ENCODE results near the gene GPATCH1.
"Not testable (repeated sequence)": the region's sequence is repeated elsewhere in the genome, so short reads cannot be mapped to it uniquely, and the experiment has no call there.

Gene GPATCH1

DNA sequence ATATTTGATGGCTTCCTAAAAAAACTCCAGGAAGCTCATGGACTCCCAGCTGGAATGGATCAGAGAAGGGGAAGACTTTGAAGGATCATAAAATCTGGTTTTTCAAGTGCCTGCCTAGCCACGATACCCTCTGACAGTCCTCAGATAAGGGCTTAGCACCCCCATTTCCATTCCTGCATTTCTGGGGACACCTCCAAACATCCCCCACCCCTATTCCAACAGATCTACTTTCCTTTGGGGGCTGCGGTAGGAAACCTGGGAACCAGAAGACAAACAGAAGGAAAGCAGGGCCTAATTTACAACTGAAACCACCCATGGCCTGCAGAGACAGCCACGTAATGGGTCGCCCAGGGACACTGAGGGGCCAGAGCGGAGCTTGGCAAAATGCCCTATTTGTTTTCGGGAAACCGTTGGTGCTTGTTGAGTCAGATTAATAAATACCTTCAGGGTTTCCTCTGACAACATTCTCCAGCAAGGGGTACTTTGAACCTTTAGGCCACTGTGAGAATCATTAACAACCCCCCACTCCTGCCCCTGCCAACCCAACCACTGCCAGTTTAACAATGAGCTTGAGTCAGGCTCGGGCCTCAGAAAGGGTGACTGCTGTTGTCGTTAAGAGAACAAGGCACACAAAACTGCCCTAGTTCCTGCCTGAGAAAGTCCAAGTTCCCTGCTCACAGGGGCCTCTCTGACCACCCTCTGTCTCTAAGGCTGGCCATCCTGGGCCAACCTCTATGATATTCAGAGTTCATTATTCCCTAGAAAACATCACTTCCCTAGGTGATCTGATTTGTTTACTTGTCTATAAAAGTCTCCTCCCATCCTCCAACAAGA, 39.8 kb upstream of the GPATCH1 start:
- Histone ChIP-seq H3K9me3 (ENCODE audit: control insufficient read depth, low read length) (no peaks in the 10 kb centered on the region), H3K36me3 (ENCODE audit: control insufficient read depth, insufficient read depth, low read length) (no peaks in the 10 kb centered on the region), H3K27me3 (replicated peaks; ENCODE audit: control insufficient read depth, insufficient read depth, low read length, poor library complexity, severe bottlenecking) (no peaks in the 10 kb centered on the region), H3K27ac (ENCODE audit: insufficient read depth, low read length, poor library complexity, severe bottlenecking) (no peak overlapping the region), H3K4me1 (ENCODE audit: control insufficient read depth, insufficient read depth, low read length, poor library complexity, severe bottlenecking) (no peaks in the 10 kb centered on the region), H3K4me3 (ENCODE audit: insufficient read depth, low read depth, low read length, poor library complexity, severe bottlenecking) (no peak overlapping the region)
- no peak for DNase-seq

GRCh38 chr19:33041828-33042160, 39.2 kb upstream of the GPATCH1 start:
- not testable (repeated sequence) for H3K4me1 ChIP-seq (ENCODE audit: control insufficient read depth, insufficient read depth, low read length, poor library complexity, severe bottlenecking); H3K27ac ChIP-seq (ENCODE audit: insufficient read depth, low read length, poor library complexity, severe bottlenecking); H3K4me3 ChIP-seq (ENCODE audit: insufficient read depth, low read depth, low read length, poor library complexity, severe bottlenecking); DNase-seq; H3K9me3 ChIP-seq (ENCODE audit: control insufficient read depth, low read length); H3K36me3 ChIP-seq (ENCODE audit: control insufficient read depth, insufficient read depth, low read length); H3K27me3 ChIP-seq (replicated peaks; ENCODE audit: control insufficient read depth, insufficient read depth, low read length, poor library complexity, severe bottlenecking)

DNA sequence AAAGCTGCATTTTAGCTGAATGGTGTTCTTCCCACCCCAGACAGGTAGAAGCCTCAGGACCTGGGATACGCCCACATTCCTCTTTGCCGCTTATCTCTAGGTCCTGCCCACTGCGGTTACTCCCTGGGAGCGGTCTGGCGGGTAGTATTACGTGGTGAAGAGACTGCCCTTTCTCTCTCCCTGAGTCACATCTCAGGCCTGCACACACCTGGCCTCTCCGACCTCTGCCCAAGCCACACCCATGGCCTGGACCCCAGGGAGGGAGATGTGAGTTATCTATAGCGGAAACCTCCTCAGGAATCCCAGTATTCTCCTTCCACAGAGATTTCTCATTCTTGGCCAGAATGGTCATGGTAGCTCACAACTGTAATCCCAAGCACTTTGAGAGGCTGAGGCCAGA, 33.6 kb upstream of the GPATCH1 start:
- no peaks in the 10 kb centered on the region for H3K4me1 ChIP-seq (ENCODE audit: control insufficient read depth, insufficient read depth, low read length, poor library complexity, severe bottlenecking)
- H3K4me3 ChIP-seq (ENCODE audit: insufficient read depth, low read depth, low read length, poor library complexity, severe bottlenecking) = no peak overlapping the region
- no peak overlapping the region for H3K27ac ChIP-seq (ENCODE audit: insufficient read depth, low read length, poor library complexity, severe bottlenecking)
- no peaks in the 10 kb centered on the region for H3K27me3 ChIP-seq (replicated peaks; ENCODE audit: control insufficient read depth, insufficient read depth, low read length, poor library complexity, severe bottlenecking)
- no peak for DNase-seq
- H3K36me3 ChIP-seq (ENCODE audit: control insufficient read depth, insufficient read depth, low read length) = no peaks in the 10 kb centered on the region
- H3K9me3 ChIP-seq (ENCODE audit: control insufficient read depth, low read length) = no peaks in the 10 kb centered on the region

DNA sequence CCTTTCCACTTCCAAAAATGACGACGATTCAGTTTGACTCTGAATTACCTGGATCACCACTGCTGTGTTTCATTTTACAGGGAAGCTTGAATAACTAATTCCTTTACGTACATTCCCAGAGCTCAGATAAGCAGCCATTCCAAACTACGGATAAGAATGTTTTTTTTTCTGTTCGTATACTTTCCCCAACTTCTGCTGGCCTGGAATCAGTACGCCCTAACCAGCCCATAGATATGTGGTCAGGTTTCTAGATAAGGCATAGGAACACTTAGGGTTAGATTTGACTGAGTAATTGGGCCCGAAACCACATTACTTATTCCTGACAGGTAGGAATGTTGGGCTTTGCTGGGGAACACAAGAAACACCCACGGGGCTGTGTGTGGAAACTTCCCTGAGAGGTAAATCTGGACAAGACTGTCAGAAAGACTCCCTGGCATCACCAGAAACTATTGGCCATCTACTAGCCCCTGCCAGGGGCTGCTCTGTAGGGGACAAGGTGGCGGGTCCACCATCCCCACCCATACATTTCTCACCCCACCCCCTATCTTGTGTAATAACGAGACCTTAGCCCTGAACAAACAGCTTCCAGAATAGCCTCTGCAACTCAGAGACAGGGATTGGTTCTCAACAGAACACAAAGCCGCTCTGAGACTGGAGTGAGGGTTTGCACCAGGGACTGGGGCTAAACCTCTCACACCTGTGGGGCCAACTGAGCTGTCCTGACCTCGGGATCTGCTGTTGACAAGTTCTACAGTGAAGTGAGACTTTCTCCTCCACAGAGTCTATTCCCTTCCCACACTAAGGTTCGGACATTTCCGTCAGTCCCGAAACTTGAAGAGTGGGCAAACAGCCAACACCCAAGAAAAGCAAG, 31.9 kb upstream of the GPATCH1 start:
- no peaks in the 10 kb centered on the region for H3K36me3 ChIP-seq (ENCODE audit: control insufficient read depth, insufficient read depth, low read length)
- H3K4me1 ChIP-seq (ENCODE audit: control insufficient read depth, insufficient read depth, low read length, poor library complexity, severe bottlenecking) = no peaks in the 10 kb centered on the region
- no peaks in the 10 kb centered on the region for H3K9me3 ChIP-seq (ENCODE audit: control insufficient read depth, low read length)
- H3K27me3 ChIP-seq (replicated peaks; ENCODE audit: control insufficient read depth, insufficient read depth, low read length, poor library complexity, severe bottlenecking) = no peaks in the 10 kb centered on the region
- no peak for DNase-seq
- H3K4me3 ChIP-seq (ENCODE audit: insufficient read depth, low read depth, low read length, poor library complexity, severe bottlenecking) = no peak overlapping the region
- no peak overlapping the region for H3K27ac ChIP-seq (ENCODE audit: insufficient read depth, low read length, poor library complexity, severe bottlenecking)

DNA sequence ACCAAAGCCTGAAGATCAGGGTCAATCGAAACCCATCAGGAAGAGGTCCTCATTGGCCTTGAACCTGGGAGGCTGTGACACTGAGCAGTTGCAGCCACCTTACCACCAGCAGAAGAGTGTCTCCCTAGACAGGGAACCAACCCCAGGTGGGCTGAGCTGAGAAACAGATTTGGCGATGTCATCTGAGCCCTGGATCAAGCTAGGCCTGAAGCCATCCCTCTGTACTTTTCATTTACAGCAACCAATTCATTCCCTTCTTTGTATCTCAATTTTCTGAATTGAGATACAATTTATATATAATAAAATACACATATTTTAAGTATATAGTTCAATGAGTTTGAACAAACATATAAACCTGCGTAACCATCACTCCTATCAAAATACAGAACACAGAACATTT, 30.9 kb upstream of the GPATCH1 start:
- Histone ChIP-seq H3K9me3 (ENCODE audit: control insufficient read depth, low read length) (no peaks in the 10 kb centered on the region), H3K36me3 (ENCODE audit: control insufficient read depth, insufficient read depth, low read length) (no peaks in the 10 kb centered on the region), H3K27me3 (replicated peaks; ENCODE audit: control insufficient read depth, insufficient read depth, low read length, poor library complexity, severe bottlenecking) (no peaks in the 10 kb centered on the region), H3K27ac (ENCODE audit: insufficient read depth, low read length, poor library complexity, severe bottlenecking) (no peak overlapping the region), H3K4me3 (ENCODE audit: insufficient read depth, low read depth, low read length, poor library complexity, severe bottlenecking) (no peak overlapping the region), H3K4me1 (ENCODE audit: control insufficient read depth, insufficient read depth, low read length, poor library complexity, severe bottlenecking) (no peaks in the 10 kb centered on the region)
- no peak for DNase-seq

- no peak overlapping the region for H3K27ac ChIP-seq (ENCODE audit: insufficient read depth, low read length, poor library complexity, severe bottlenecking)
- no peak overlapping the region for H3K4me3 ChIP-seq (ENCODE audit: insufficient read depth, low read depth, low read length, poor library complexity, severe bottlenecking)
- no peaks in the 10 kb centered on the region for H3K36me3 ChIP-seq (ENCODE audit: control insufficient read depth, insufficient read depth, low read length)
- no peaks in the 10 kb centered on the region for H3K9me3 ChIP-seq (ENCODE audit: control insufficient read depth, low read length)
- no peak for DNase-seq
- H3K27me3 ChIP-seq (replicated peaks; ENCODE audit: control insufficient read depth, insufficient read depth, low read length, poor library complexity, severe bottlenecking) = no peaks in the 10 kb centered on the region
- H3K4me1 ChIP-seq (ENCODE audit: control insufficient read depth, insufficient read depth, low read length, poor library complexity, severe bottlenecking) = no peaks in the 10 kb centered on the region
Observed at GRCh38 chr19:33052352-33052972, 28.5 kb upstream of the GPATCH1 start.

DNA sequence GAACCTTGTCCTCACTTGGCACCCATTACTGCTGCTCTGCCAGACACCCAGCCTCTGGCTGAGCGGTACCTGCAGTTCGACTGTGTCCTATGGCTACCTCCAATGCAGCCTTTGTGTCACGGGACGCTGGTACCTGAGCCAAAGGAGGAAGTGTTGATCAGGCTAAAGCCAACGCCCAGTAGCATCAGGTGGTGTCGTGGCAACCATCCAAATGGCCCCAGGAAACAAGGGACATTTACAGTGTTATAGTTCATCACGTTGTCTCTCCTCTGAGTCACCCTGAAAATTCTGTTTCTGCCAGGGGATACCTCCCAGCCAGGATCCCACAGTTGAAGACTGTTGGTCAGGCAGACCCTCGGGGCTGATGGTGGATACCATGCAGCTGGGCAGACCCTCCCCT, 26.4 kb upstream of the GPATCH1 start:
- Histone ChIP-seq H3K4me3 (ENCODE audit: insufficient read depth, low read depth, low read length, poor library complexity, severe bottlenecking) (no peak overlapping the region), H3K9me3 (ENCODE audit: control insufficient read depth, low read length) (no peaks in the 10 kb centered on the region), H3K36me3 (ENCODE audit: control insufficient read depth, insufficient read depth, low read length) (no peaks in the 10 kb centered on the region), H3K4me1 (ENCODE audit: control insufficient read depth, insufficient read depth, low read length, poor library complexity, severe bottlenecking) (no peaks in the 10 kb centered on the region), H3K27me3 (replicated peaks; ENCODE audit: control insufficient read depth, insufficient read depth, low read length, poor library complexity, severe bottlenecking) (no peaks in the 10 kb centered on the region), H3K27ac (ENCODE audit: insufficient read depth, low read length, poor library complexity, severe bottlenecking) (no peak overlapping the region)
- DNase-seq = no peak

DNA sequence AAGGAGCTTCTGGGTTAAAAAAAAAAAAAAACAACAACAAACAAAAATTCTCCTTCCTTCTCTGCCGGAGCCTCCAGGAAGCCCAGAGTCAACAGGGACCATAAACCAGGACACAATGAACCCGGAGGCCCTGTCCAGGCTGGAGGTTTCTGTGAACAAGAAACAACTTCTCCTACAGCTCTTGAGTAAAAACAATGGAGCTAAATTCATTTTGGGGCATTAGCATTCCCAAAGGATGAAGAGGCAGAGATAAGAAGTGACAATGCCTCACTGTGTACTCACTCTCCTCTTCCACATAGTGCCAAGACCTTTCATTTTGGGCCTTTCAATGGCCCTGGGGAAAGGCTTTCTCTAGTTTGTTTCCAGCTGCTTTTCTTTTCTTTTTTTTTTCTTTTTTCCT, 25.3 kb upstream of the GPATCH1 start:
- no peak for DNase-seq

GRCh38 chr19:33060586-33060985, 20.4 kb upstream of the GPATCH1 start:
- H3K27me3 ChIP-seq (replicated peaks; ENCODE audit: control insufficient read depth, insufficient read depth, low read length, poor library complexity, severe bottlenecking) = peaks cover 12% of the 10 kb centered on the region
- no peaks in the 10 kb centered on the region for H3K9me3 ChIP-seq (ENCODE audit: control insufficient read depth, low read length)
- no peaks in the 10 kb centered on the region for H3K36me3 ChIP-seq (ENCODE audit: control insufficient read depth, insufficient read depth, low read length)
- H3K4me3 ChIP-seq (ENCODE audit: insufficient read depth, low read depth, low read length, poor library complexity, severe bottlenecking) = no peak overlapping the region
- no peak for DNase-seq
- peaks cover 13% of the 10 kb centered on the region for H3K4me1 ChIP-seq (ENCODE audit: control insufficient read depth, insufficient read depth, low read length, poor library complexity, severe bottlenecking)
- no peak overlapping the region for H3K27ac ChIP-seq (ENCODE audit: insufficient read depth, low read length, poor library complexity, severe bottlenecking)

More for the DNA sequence above, 25.3 kb upstream of the GPATCH1 start:
- H3K27ac ChIP-seq (ENCODE audit: insufficient read depth, low read length, poor library complexity, severe bottlenecking) = no peak overlapping the region
- no peak overlapping the region for H3K4me3 ChIP-seq (ENCODE audit: insufficient read depth, low read depth, low read length, poor library complexity, severe bottlenecking)
- no peaks in the 10 kb centered on the region for H3K9me3 ChIP-seq (ENCODE audit: control insufficient read depth, low read length)
- H3K27me3 ChIP-seq (replicated peaks; ENCODE audit: control insufficient read depth, insufficient read depth, low read length, poor library complexity, severe bottlenecking) = no peaks in the 10 kb centered on the region
- H3K4me1 ChIP-seq (ENCODE audit: control insufficient read depth, insufficient read depth, low read length, poor library complexity, severe bottlenecking) = no peaks in the 10 kb centered on the region
- no peaks in the 10 kb centered on the region for H3K36me3 ChIP-seq (ENCODE audit: control insufficient read depth, insufficient read depth, low read length)

GRCh38 chr19:33062902-33063301, 18.1 kb upstream of the GPATCH1 start:
- Histone ChIP-seq H3K36me3 (ENCODE audit: control insufficient read depth, insufficient read depth, low read length) (no peaks in the 10 kb centered on the region), H3K4me1 (ENCODE audit: control insufficient read depth, insufficient read depth, low read length, poor library complexity, severe bottlenecking) (peaks cover 13% of the 10 kb centered on the region), H3K9me3 (ENCODE audit: control insufficient read depth, low read length) (no peaks in the 10 kb centered on the region), H3K27me3 (replicated peaks; ENCODE audit: control insufficient read depth, insufficient read depth, low read length, poor library complexity, severe bottlenecking) (peaks cover 12% of the 10 kb centered on the region), H3K4me3 (ENCODE audit: insufficient read depth, low read depth, low read length, poor library complexity, severe bottlenecking) (no peak overlapping the region), H3K27ac (ENCODE audit: insufficient read depth, low read length, poor library complexity, severe bottlenecking) (no peak overlapping the region)
- DNase-seq = no peak

Data from effector memory CD4-positive, alpha-beta T cell (primary cell).